ENCODE data around the gene OR13C2.
"Not testable (repeated sequence)": the region's sequence is repeated elsewhere in the genome, so short reads cannot be mapped to it uniquely, and the experiment has no call there.

Gene OR13C2

GRCh38 chr9:104605527-104605926, at the start of gene OR13C2:
Gene OR13C2, minus strand, starts transcription at chr9:104605627. Its CDS starts 0 bp downstream, at chr9:104605627.
- DNase-seq: not testable (repeated sequence)

- no peak for DNase-seq
These were observed 30.0 kb upstream of the OR13C2 start for GRCh38 chr9:104635456-104635855.

DNA sequence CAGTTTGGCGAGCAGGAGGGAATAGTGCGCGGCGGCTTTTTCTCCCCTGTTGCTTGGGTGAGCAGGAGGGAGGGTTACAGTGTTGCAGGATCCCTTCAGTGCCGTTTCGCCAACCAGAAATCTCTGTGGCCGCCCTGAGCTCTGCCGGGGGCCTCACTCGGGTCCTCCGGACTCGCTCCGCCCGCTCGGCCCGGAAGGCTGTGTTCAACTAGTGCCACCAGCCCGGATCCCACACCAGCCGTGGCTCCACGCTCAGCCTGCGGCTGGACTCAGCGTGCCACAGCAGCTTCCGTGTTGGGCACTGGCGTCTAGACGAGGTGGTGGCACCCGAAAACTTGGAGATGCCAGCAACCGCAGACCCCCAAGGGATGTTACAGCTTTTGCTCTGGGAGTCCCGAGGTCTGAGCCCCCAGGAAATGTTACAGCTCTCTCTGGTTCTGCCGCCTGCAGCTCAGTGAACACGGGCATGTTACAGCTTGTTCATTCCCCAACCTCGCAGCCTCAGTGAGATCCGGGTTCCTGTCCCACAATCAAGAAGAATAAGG, 28.6 kb upstream of the OR13C2 start:
- DNase-seq: no peak

DNA sequence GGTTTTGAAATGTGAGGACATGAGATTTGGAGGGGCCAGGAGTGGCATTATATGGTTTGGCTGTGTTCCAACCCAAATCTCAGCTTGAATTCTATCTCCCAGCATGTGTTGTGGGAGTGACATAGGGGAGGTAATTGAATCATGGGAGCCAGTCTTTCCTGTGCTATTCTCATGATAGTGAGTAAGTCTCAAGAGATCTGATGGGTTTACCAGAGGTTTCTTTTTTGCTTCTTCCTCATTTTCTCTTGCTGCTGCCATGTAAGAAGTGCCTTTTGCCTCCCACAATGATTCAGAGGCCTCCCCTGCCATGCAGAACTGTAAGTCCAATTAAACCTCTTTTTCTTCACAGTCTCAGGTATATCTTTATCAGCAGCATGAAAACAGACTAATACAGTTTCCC, 20.5 kb upstream of the OR13C2 start:
- not testable (repeated sequence) for DNase-seq

- no peak for DNase-seq
These were observed 12.7 kb upstream of the OR13C2 start, which contains the start of gene OR13C9 for GRCh38 chr9:104618104-104618503. Gene OR13C9, minus strand, starts transcription at chr9:104618204. Its CDS starts 0 bp downstream, at chr9:104618204.

DNA sequence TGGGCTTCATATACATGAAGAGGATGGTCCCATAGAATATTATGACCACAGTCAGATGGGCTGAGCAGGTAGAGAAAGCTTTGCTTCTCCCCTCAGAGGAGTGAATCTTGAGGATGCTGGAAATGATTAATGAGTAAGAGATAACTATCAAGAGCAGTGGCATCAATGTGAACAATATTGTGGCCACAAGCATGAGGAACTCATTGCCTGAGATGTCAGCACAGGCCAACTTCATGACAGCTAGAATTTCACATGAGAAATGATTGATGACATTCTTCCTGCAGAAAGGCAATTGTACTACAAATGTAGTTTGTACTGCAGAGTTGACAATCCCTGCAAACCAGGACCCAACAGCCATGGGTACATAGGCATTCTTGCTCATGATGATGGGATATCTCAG, 12.0 kb upstream of the OR13C2 start:
- DNase-seq: no peak

DNA sequence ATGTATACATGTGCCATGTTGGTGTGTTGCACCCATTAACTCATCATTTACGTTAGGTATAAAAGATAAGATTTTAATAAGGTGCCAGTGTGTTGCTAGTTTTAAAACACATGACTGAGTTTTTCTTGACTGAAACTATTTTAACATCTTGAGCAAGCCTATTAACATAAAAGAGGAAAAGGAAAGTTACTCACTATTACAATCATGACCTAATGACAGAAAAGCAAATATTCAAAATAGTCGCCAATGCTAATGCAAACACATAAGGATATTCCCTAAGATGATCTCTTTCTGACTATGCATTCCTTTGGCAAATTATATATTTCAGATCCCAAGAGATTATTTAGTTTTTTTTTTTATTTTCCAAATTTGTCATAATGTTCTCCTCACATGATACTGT, 5.8 kb upstream of the OR13C2 start:
- no peak for DNase-seq

GRCh38 chr9:104608336-104608735, 2.9 kb upstream of the OR13C2 start:
- no peak for DNase-seq

DNA sequence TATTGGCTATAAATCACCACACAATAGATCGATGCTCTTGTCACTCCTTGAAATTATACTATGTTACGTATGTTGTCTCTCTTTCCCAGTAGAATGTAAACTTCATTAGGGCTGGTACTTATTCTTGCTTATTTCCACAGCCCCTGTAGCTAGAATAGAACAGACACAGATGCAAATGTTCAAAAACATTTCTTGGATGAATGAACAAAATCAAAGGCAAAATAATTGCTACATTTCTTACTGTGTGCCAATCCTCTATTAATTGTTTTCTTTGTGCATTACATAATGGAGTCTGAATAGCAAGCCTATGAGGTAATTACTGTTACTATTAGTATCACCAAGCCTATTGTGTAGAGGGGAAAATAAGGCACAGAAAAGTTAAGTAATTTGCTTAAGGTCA, 725 bp upstream of the OR13C2 start:
- DNase-seq: no peak

GRCh38 chr9:104604801-104605200, 626 bp downstream of the OR13C2 start:
- no peak for DNase-seq

- DNase-seq: not testable (repeated sequence)
These were observed 6.1 kb downstream of the OR13C2 start, which contains the start of gene OR13C5 for GRCh38 chr9:104599313-104599712. Gene OR13C5, minus strand, starts transcription at chr9:104599413. Its CDS starts 0 bp downstream, at chr9:104599413.

DNA sequence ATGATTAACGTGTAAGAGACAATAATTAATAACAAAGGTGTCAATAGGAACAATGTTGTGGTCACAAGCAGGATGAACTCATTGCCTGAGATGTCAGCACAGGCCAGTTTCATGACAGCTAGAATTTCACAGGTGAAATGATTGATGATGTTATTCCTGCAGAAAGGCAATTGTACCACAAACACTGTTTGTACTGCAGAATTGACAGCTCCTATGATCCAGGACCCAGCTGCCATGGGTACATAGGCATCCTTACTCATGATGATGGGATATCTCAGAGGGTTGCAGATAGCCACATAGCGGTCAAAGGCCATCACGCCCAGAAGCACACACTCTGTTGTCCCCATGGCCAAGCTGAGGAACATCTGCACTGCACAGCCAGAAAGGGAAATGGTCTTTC, 6.7 kb downstream of the OR13C2 start:
- DNase-seq: not testable (repeated sequence)

GRCh38 chr9:104589626-104590025, 15.8 kb downstream of the OR13C2 start:
- no peak for DNase-seq

GRCh38 chr9:104586496-104587180, 18.8 kb downstream of the OR13C2 start:
- no peak for DNase-seq

GRCh38 chr9:104580562-104580961, 24.9 kb downstream of the OR13C2 start:
- DNase-seq: no peak

- DNase-seq: no peak
These were observed 28.2 kb downstream of the OR13C2 start for GRCh38 chr9:104577263-104577662.

DNA sequence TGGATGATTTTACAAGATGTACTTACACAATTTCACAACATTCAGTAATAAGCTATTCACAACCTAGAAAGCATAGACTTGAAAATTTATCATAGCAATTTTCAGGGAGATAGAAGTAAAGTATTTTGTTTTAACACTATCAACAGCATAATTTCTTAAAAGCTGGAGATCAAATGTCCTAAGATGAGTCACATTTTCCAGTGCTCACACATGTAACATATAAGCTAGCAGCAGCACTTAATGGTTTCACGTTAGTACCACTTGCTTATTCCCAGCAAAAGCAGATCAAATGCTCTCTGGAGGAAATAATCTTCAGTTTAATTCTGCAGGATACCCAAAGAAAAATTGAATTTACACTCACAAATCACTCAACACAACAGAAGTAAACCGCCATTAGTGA, 30.0 kb downstream of the OR13C2 start:
- no peak for DNase-seq

GRCh38 chr9:104572612-104573011, 32.8 kb downstream of the OR13C2 start:
- no peak for DNase-seq

- DNase-seq: no peak
These were observed 36.6 kb downstream of the OR13C2 start, which contains the start of gene OR13C8 for GRCh38 chr9:104568868-104569267. Gene OR13C8, plus strand, starts transcription at chr9:104569168. Its CDS starts 0 bp downstream, at chr9:104569168.

- DNase-seq: no peak
These were observed 41.1 kb downstream of the OR13C2 start for GRCh38 chr9:104564358-104564757.

- DNase-seq: no peak
These were observed 48.4 kb downstream of the OR13C2 start for GRCh38 chr9:104556830-104557634.

- DNase-seq: no peak
These were observed 49.9 kb downstream of the OR13C2 start for GRCh38 chr9:104555521-104555920.

All from CD4-positive, alpha-beta T cell treated with Interleukin-12 subunit alpha and Interleukin-12 subunit beta, for 1 hour (primary cell).